Measurements from ENCODE around the gene VMP1.
"Not testable (repeated sequence)": the region's sequence is repeated elsewhere in the genome, so short reads cannot be mapped to it uniquely, and the experiment has no call there.

VMP1 gene

GRCh38 chr17:59753522-59754467, 46.3 kb downstream of the VMP1 start:
- peak in 1 of 2 donors; percentile 57 for DNase-seq (ENCODE audit: low read depth in 1 of 2, low spot score in 1 of 2)

GRCh38 chr17:59754552-59754951, 47.1 kb downstream of the VMP1 start:
- peak in 1 of 2 donors; percentile 42 for DNase-seq (ENCODE audit: low read depth in 1 of 2, low spot score in 1 of 2)

GRCh38 chr17:59755069-59755468, 47.6 kb downstream of the VMP1 start:
- not testable (repeated sequence) for DNase-seq (ENCODE audit: low read depth in 1 of 2, low spot score in 1 of 2)

GRCh38 chr17:59756236-59756818, 48.9 kb downstream of the VMP1 start:
- no peak for DNase-seq (ENCODE audit: low read depth in 1 of 2, low spot score in 1 of 2)

- no peak for DNase-seq (ENCODE audit: low read depth in 1 of 2, low spot score in 1 of 2)
These were observed 49.6 kb downstream of the VMP1 start for GRCh38 chr17:59757043-59757442.

- DNase-seq (ENCODE audit: low read depth in 1 of 2, low spot score in 1 of 2): no peak
These were observed 50.0 kb downstream of the VMP1 start for GRCh38 chr17:59757470-59757869.

GRCh38 chr17:59757881-59758385, 50.5 kb downstream of the VMP1 start:
- DNase-seq (ENCODE audit: low read depth in 1 of 2, low spot score in 1 of 2): no peak

GRCh38 chr17:59758998-59759651, 51.7 kb downstream of the VMP1 start:
- not testable (repeated sequence) for DNase-seq (ENCODE audit: low read depth in 1 of 2, low spot score in 1 of 2)

- DNase-seq (ENCODE audit: low read depth in 1 of 2, low spot score in 1 of 2): no peak
These were observed 52.7 kb downstream of the VMP1 start for GRCh38 chr17:59760160-59760559.

- no peak for DNase-seq (ENCODE audit: low read depth in 1 of 2, low spot score in 1 of 2)
These were observed 54.1 kb downstream of the VMP1 start for GRCh38 chr17:59761385-59762048.

GRCh38 chr17:59762049-59762823, 54.8 kb downstream of the VMP1 start:
- no peak for DNase-seq (ENCODE audit: low read depth in 1 of 2, low spot score in 1 of 2)

GRCh38 chr17:59762824-59763374, 55.4 kb downstream of the VMP1 start:
- DNase-seq (ENCODE audit: low read depth in 1 of 2, low spot score in 1 of 2): no peak

- no peak for DNase-seq (ENCODE audit: low read depth in 1 of 2, low spot score in 1 of 2)
These were observed 56.4 kb downstream of the VMP1 start for GRCh38 chr17:59763861-59764260.

GRCh38 chr17:59764292-59764741, 56.9 kb downstream of the VMP1 start:
- DNase-seq (ENCODE audit: low read depth in 1 of 2, low spot score in 1 of 2): no peak

GRCh38 chr17:59765038-59765437, 57.6 kb downstream of the VMP1 start:
- DNase-seq (ENCODE audit: low read depth in 1 of 2, low spot score in 1 of 2): no peak

GRCh38 chr17:59766491-59766890, 59.0 kb downstream of the VMP1 start:
- DNase-seq (ENCODE audit: low read depth in 1 of 2, low spot score in 1 of 2): no peak

- no peak for DNase-seq (ENCODE audit: low read depth in 1 of 2, low spot score in 1 of 2)
These were observed 59.7 kb downstream of the VMP1 start for GRCh38 chr17:59767176-59767575.

- no peak for DNase-seq (ENCODE audit: low read depth in 1 of 2, low spot score in 1 of 2)
These were observed 62.4 kb downstream of the VMP1 start for GRCh38 chr17:59769887-59770286.

- DNase-seq (ENCODE audit: low read depth in 1 of 2, low spot score in 1 of 2): no peak
These were observed 63.6 kb downstream of the VMP1 start for GRCh38 chr17:59771093-59771492.

GRCh38 chr17:59775786-59776350, 68.4 kb downstream of the VMP1 start:
- no peak for DNase-seq (ENCODE audit: low read depth in 1 of 2, low spot score in 1 of 2)

All from activated CD4-positive, alpha-beta T cell treated with anti-CD3 and anti-CD28 coated beads, Interleukin-2, amount 50 U/mL, for 24 hours (primary cell).